SK-MEL-5 (cell line): Measurements from ENCODE around the gene CCDC43. TPM values are rescaled to one million over a fixed set of nuclear protein-coding genes. Genes with fewer than 3 reads are reported as not detected.
A peak's percentile ranks its signal among the peaks of the same experiment; 100 is the strongest.
"Not testable (repeated sequence)": the region's sequence is repeated elsewhere in the genome, so short reads cannot be mapped to it uniquely, and the experiment has no call there.

ENCODE experiments used
- DNase-seq: peaks from one replicate; pipeline ENCODE4 v3.0.0-alpha.2; 2016; ENCODE audit warnings: low read depth, low spot score
- in situ Hi-C: cut with HindIII; loops from 2 replicates; pipeline ENCODE4 v1.10.0; 2016; ENCODE audit warnings: low sequenced_read_pairs, high pct_unique_total_duplicates, low pct_unique_long_range_greater_than_20kb
- polyA plus RNA-seq, 2 experiments: library from polyadenylated mRNA; depleted of rRNA; stranded (reverse); fragments of >200 nt; gene quantifications; 2 replicates each; pipeline ENCODE4 v1.2.3, GENCODE V29; 2015
- total RNA-seq: library from RNA; depleted of rRNA; stranded (reverse); fragments of >200 nt; shearing (Covaris generic); gene quantifications from 2 replicates; pipeline ENCODE4 v1.2.3, GENCODE V29; 2014; rRNA removed

The CCDC43 gene, protein sequence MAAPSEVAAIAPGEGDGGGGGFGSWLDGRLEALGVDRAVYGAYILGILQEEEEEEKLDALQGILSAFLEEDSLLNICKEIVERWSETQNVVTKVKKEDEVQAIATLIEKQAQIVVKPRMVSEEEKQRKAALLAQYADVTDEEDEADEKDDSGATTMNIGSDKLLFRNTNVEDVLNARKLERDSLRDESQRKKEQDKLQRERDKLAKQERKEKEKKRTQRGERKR
- total RNA-seq, result 71.5 and 73.8 TPM in 2 replicates
- 26.0 and 31.2 TPM in 2 replicates for polyA plus RNA-seq (2015; cell fraction: cytosol; rRNA removed)
- 29.6 and 41.0 TPM in 2 replicates for polyA plus RNA-seq (2015; cell fraction: nucleus; rRNA removed)

DNA sequence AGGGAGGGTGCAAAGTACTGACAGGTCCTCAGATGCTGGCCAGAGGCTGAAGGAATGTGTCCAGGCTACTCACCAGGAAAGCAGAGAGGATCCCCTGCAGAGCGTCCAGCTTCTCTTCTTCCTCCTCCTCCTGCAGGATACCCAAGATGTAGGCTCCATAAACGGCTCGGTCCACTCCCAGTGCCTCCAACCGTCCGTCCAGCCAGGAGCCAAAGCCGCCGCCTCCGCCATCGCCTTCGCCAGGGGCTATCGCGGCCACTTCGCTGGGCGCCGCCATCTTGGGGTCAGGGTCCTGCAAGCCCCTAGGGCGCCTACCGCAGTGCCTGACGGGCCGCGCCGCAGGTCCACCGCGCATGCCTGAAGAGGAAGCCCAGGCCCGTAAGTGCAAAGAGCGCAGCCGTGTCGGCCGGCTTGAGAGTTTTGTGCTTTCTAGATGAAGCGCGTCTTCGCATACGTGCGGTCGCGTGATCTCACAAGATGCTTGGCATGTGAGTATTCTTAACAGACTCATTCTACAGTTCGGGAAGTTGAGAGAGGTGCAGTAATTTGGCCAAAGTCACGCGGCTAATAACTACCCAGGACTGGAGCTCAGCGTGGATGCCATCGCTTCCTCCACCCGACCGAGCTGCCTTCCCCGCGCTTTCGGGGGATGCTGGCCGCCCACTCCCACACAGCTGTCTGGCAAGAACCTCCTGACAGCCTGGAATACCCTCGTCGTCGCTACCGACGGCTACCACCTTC is at the start of gene CCDC43:
Gene CCDC43 (minus strand): TSS at position 300 of the 741 bp plus-strand sequence. CDS start 23 bp downstream, at position 277.
- in situ Hi-C loops, result no loop called here
- DNase-seq, result peak; percentile 99

GRCh38 chr17:44738214-44738906 is 48.8 kb upstream of the CCDC43 start:
- DNase-seq, result peak; percentile 71

GRCh38 chr17:44736551-44737240 is 47.1 kb upstream of the CCDC43 start:
- in situ Hi-C loops, result no loop called here
- DNase-seq, result no peak

More at GRCh38 chr17:44738214-44738906, 48.8 kb upstream of the CCDC43 start:
- in situ Hi-C loops, result no loop called here

DNA sequence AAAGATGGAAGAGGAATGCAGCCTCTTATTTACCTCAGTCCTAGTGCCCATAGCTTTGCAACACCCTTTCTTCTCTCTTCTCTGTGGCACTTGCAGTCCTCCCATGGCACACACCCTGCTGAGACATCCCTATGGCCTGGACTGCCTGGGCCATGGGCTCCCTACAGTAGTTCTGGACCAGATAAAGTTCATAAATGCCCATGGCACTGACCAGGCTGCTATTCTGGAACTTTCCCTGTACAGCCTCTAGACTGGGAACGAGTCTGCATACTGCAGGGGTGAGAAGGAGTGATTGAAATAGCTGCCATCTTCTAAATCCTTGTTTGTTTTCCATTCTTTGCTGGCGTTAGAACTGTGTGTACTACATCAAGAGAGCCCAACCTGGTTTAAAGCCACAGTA is 44.7 kb upstream of the CCDC43 start:
- in situ Hi-C loops, result no loop called here
- DNase-seq, result no peak

GRCh38 chr17:44733753-44734152 is 44.2 kb upstream of the CCDC43 start:
- peak; percentile 60 for DNase-seq
- in situ Hi-C loops, result no loop called here

DNA sequence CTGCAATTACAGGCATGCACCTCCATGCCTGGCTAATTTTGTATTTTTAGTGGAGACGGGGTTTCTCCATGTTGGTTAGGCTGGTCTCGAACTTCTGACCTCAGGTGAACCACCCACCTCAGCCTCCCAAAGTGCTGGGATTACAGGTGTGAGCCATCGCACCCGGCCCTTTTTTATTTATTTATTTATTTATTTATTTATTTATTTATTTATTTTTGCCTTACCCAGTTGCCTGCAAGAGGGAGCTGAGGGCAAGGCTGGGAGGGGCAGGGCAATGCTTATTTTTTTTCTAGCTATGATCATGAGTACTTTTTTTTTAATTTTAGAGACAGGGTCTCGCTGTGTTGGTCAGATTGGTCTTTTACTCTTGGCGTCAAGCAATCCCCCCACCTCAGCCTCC is 36.5 kb upstream of the CCDC43 start:
- DNase-seq, in situ Hi-C loops: not testable (repeated sequence)

GRCh38 chr17:44722254-44722653 is 32.7 kb upstream of the CCDC43 start:
- in situ Hi-C loops, result no loop called here
- DNase-seq, result no peak

GRCh38 chr17:44719444-44719843 is 29.9 kb upstream of the CCDC43 start:
- in situ Hi-C loops, result no loop called here
- no peak for DNase-seq

DNA sequence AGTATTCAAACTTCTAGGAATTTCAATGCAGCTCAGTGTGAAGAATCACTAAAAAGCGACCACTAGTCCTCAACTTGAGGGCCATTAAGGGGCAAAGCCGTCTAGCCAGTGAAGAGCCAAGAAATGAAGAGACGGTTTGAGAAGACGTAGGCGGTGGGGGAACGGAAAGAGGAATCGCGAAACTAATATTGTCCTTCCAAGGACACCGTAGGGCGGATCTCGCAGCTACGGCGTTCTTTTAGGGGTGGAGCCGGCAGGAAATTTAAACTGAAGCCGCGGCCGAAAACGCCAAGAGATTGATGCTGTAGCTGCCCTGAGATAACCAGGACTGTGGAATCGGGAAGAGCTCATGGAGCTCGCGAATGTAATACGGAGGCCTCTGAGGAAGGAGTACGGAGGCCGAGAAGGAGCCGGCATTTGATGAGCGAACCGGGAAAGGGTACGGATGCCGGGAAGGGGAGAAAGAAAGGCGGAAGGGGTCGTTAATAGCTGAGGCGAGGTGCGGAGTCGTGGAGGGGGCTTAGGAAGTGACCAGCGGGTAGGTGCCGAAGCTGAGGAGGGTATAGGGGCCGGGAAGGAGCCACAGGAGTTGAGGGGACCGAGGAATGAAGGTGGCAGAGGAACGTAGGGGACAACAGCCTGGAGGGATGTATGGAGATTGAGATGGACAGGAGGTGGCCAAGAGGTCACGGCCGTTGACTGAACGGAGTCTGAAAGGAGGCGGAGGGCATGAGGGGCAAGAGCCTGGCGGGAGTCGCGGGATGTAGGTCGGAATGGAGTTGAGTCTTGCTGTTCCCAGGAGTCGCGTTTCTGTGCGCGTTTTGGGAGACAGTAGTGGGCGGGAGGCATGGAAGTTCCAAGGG is 19.1 kb upstream of the CCDC43 start, which contains the start of gene DBF4B:
Gene DBF4B (plus strand): TSS at position 265 of the 863 bp plus-strand sequence. CDS start 156 bp downstream, at position 421.
- in situ Hi-C loops, result no loop called here
- peak; percentile 90 for DNase-seq

- DNase-seq, result no peak
- in situ Hi-C loops, result no loop called here
Measured at GRCh38 chr17:44707755-44708400, 18.3 kb upstream of the CCDC43 start.

DNA sequence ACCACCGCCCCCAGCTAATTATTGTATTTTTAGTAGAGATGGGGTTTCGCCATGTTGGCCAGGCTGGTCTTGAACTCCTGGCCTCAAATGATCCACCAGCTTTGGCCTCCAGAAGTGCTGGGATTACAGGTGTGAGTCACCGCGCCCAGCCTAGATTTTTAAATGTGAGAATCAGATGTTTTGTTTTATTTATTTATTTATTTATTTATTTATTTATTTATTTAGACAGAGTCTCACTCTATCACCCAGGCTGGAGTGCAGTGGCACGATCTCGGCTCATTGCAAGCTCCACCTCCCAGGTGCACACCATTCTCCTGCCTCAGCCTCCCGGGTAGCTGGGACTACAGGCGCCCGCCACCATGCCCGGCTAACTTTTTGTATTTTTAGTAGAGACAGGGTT is 10.7 kb upstream of the CCDC43 start:
- in situ Hi-C loops, DNase-seq: not testable (repeated sequence)

DNA sequence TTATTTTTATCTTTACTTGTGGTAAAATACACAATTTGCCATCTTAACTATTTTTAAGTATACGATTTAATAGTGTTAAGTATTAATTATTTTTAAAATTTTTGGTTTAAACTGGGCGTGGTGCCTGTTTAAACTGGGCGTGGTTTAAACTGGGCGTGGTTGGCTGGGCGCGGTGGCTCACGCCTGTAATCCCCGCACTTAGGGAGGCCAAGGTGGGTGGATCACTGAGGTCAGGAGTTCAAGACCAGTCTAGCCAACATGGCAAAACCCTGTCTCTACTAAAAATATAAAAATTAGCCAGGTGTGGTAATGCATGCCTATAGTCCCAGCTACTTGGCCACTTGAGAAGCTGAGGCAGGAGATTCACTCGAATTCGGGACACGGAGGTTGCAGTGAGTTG is 4.0 kb upstream of the CCDC43 start:
- DNase-seq, result no peak
- in situ Hi-C loops, result no loop called here

DNA sequence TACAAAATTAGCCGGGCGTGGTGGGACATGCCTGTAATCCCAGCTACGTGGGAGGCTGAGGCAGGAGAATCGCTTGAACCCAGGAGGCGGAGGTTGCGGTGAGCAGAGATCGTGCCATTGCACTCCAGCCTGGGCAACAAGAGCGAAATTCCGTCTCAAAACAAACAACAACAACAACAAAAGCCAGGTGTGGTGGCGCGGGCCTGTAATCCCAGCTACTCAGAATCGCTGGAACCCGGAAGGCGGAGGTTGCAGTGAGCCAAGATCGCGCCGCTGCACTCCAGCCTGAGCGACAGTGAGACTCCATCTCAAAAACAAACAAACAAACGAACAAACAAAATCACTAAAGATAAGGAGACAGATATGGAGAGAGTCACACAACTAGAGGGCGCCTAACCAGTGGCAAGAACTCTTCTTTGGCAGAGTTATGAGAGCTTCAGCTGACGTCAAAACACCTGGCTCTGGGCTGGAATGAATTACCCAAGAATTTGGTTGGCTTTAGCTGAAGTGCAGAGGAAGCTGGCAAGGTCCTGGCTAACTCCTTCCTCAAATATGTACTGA is 1.2 kb upstream of the CCDC43 start:
- in situ Hi-C loops, result not testable (repeated sequence)
- DNase-seq, result peak; percentile 67

DNA sequence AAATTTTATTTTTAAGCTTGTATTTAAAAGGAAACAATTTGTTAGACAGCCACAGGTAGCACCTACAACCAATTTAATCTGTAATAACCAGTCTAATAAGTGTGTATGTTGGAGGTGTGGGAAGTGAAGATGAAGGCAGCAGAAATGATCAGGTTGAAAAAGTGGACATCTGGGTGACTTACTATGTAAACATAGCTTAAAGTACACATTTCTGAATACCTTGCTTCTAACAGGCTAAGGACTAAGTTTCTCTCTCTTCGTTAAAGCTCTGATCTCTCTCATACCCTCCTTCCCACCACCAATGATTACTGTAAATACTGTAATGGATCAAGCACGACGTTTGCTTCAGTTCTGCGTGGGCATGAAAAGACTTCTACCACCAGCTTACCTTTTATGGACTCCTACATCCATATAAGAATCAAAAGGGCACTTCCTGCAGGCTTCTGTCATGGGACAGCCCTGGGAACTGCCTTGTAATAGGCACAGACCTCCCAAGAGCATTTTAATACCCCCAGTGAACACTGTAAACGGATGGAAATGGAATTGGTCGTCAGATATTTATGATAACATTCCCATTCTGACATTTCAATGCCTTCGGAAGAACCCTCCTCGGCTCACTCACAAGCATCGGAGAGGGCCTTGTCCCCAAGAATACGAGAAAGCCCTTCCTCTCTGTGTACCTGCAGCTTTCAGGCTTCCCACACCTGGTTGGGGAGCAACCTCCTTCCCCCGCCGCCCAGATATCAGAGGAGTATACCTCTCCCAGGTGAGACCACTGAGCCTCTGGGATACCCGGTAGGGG is 700 bp downstream of the CCDC43 start:
- DNase-seq, result peak; percentile 4

GRCh38 chr17:44688200-44688599 is 1.4 kb downstream of the CCDC43 start:
- DNase-seq, result no peak
- in situ Hi-C loops, result no loop called here

More for the DNA sequence above, 700 bp downstream of the CCDC43 start:
- in situ Hi-C loops, result no loop called here
